PC-9 (cell line): ENCODE data around the gene RPL7A.

Experiments
- EZH2 ChIP-seq: fragments of 200-600 bp; sonication (generic); IDR thresholded peaks from 2 replicates; pipeline ENCODE4 v1.8.0; 2017; ENCODE audit warnings: antibody characterized with exemption, low read depth
- TF ChIP-seq, protein P1 (sequence below): fragments of 200-600 bp; sonication (generic); conservative IDR thresholded peaks from 2 replicates; pipeline ENCODE4 v1.6.1; 2017; ENCODE audit warnings: mixed run types, antibody characterized with exemption, mild to moderate bottlenecking, moderate library complexity

DNA sequence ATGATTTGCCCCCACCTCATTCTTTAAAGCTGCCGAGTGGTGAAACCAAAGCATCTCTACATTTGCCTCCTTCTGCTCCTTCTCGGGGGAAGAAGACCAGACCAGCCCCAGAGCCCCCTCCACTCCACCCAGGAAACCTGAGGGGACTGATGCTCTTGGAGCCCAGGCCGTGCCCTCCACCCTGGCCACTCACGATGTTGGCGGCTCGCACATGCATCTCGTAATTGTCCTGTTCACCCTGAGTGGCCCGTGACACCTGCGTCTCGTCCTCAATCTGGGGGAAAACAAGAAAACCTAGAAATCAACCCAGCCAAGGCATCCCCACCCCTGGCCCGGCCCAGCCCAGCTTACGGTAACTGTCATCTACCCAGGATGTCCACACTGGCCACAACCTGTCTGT, 3.0 kb upstream of the RPL7A start:
- TF ChIP-seq, protein P1, sequence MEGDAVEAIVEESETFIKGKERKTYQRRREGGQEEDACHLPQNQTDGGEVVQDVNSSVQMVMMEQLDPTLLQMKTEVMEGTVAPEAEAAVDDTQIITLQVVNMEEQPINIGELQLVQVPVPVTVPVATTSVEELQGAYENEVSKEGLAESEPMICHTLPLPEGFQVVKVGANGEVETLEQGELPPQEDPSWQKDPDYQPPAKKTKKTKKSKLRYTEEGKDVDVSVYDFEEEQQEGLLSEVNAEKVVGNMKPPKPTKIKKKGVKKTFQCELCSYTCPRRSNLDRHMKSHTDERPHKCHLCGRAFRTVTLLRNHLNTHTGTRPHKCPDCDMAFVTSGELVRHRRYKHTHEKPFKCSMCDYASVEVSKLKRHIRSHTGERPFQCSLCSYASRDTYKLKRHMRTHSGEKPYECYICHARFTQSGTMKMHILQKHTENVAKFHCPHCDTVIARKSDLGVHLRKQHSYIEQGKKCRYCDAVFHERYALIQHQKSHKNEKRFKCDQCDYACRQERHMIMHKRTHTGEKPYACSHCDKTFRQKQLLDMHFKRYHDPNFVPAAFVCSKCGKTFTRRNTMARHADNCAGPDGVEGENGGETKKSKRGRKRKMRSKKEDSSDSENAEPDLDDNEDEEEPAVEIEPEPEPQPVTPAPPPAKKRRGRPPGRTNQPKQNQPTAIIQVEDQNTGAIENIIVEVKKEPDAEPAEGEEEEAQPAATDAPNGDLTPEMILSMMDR = no peak
- no peak for TF ChIP-seq EZH2
